HepG2 (cell line): ENCODE measurements around the gene ZNF264. TPM values are rescaled to one million over a fixed set of nuclear protein-coding genes. Genes with fewer than 3 reads are reported as not detected.
A peak's percentile ranks its signal among the peaks of the same experiment; 100 is the strongest.

ENCODE experiments used
- AHDC1 ChIP-seq: sonication (generic); formaldehyde crosslinking; IDR thresholded peaks from 2 replicates; pipeline ENCODE4 v1.5.1; 2020; ENCODE audit warnings: mild to moderate bottlenecking, missing genetic modification reagents, borderline replicate concordance
- ETV6 ChIP-seq: sonication (generic); formaldehyde crosslinking; conservative IDR thresholded peaks from 2 replicates; pipeline ENCODE4 v1.4.0; 2020; ENCODE audit warnings: missing genetic modification reagents
- FOXA3 ChIP-seq: IDR thresholded peaks from 2 replicates; pipeline ENCODE4 v1.6.1; 2016; ENCODE audit warnings: missing genetic modification reagents, missing compliant biosample characterization
- FOXM1 ChIP-seq: sonication (generic); formaldehyde crosslinking; IDR thresholded peaks from 2 replicates; pipeline ENCODE4 v1.5.0; 2020; ENCODE audit warnings: missing genetic modification reagents
- NFIB ChIP-seq: sonication (generic); formaldehyde crosslinking; IDR thresholded peaks from 2 replicates; pipeline ENCODE4 v1.9.0; 2021; ENCODE audit warnings: missing genetic modification reagents, mild to moderate bottlenecking, borderline replicate concordance
- NONO ChIP-seq, 2 experiments: fragments of 450-650 bp in 1 of 2; sonication (generic) in 1 of 2; formaldehyde crosslinking in 1 of 2; IDR thresholded peaks in 1 of 2; conservative IDR thresholded peaks in 1 of 2; 2 replicates each; pipeline versions ENCODE4 v1.6.1 to v1.8.0; 2017 to 2022; ENCODE audit warnings: mild to moderate bottlenecking in 1 of 2, missing genetic modification reagents in 1 of 2, moderate library complexity in 1 of 2
- PRPF4 ChIP-seq: fragments of 200-400 bp; formaldehyde crosslinking; IDR thresholded peaks from 2 replicates; pipeline ENCODE4 v1.6.1; 2016; ENCODE audit warnings: low read length, low read depth; ENCODE audit not compliant: poor library complexity, severe bottlenecking
- PTBP1 ChIP-seq: fragments of 200-400 bp; formaldehyde crosslinking; IDR thresholded peaks from 2 replicates; pipeline ENCODE4 v1.6.1; 2018; ENCODE audit warnings: low read length, low read depth; ENCODE audit not compliant: poor library complexity, severe bottlenecking
- TFDP2 ChIP-seq: sonication (generic); formaldehyde crosslinking; IDR thresholded peaks from 2 replicates; pipeline ENCODE4 v1.4.0; 2020; ENCODE audit warnings: missing genetic modification reagents
- ZBTB37 ChIP-seq: sonication (generic); formaldehyde crosslinking; IDR thresholded peaks from 2 replicates; pipeline ENCODE4 v1.4.0; 2020; ENCODE audit warnings: mild to moderate bottlenecking, missing genetic modification reagents
- ZNF160 ChIP-seq: sonication (generic); formaldehyde crosslinking; IDR thresholded peaks from 2 replicates; pipeline ENCODE4 v1.8.0; 2022; ENCODE audit warnings: mild to moderate bottlenecking, inconsistent platforms, missing genetic modification reagents
- ZNF17 ChIP-seq: sonication (generic); formaldehyde crosslinking; IDR thresholded peaks from 2 replicates; pipeline ENCODE4 v1.5.0; 2020; ENCODE audit warnings: mild to moderate bottlenecking, missing genetic modification reagents
- ZNF280D ChIP-seq: sonication (generic); formaldehyde crosslinking; IDR thresholded peaks from 2 replicates; pipeline ENCODE4 v1.5.1; 2020; ENCODE audit warnings: mild to moderate bottlenecking, missing genetic modification reagents
- ZNF350 ChIP-seq: sonication (generic); formaldehyde crosslinking; IDR thresholded peaks from 2 replicates; pipeline ENCODE4 v1.4.0; 2020; ENCODE audit warnings: mild to moderate bottlenecking, low read depth, missing genetic modification reagents, borderline replicate concordance
- ZXDC ChIP-seq: sonication (generic); formaldehyde crosslinking; IDR thresholded peaks from 2 replicates; pipeline ENCODE4 v1.5.0; 2020; ENCODE audit warnings: mild to moderate bottlenecking, missing genetic modification reagents
- polyA plus RNA-seq, 8 experiments: library from polyadenylated mRNA; depleted of rRNA in 3 of 8; stranded (reverse) in 7 of 8; unstranded in 1 of 8; fragments of >200 nt; fragmentation: Illumina TruSeq in 4 of 8; extraction: Trizol in 4 of 8; gene quantifications; 2 replicates each; pipeline versions ENCODE4 v1.2.1 to v1.2.3, GENCODE V29; 2011 to 2016; ENCODE audit warnings: low read depth in 4 of 8, missing spikeins in 1 of 8, mixed read lengths in 1 of 8; ENCODE audit not compliant: insufficient read depth in 1 of 8
- total RNA-seq, 5 experiments: library from RNA; depleted of rRNA; stranded (reverse); fragments of >200 nt; fragmentation: Illumina TruSeq; extraction: Trizol; gene quantifications; 2 replicates each; pipeline ENCODE4 v1.2.3, GENCODE V29; 2016; ENCODE audit warnings: low read depth in 1 of 5

ZNF264 gene
- total and polyA plus RNA-seq, 2 of the 13 experiments (the other 11 are each of a cell fraction or from before 2014, with no cell fraction given), result 3.5 to 17.6 TPM

- TF ChIP-seq NFIB (CRISPR knock-in tag), result no peak
- no peak for TF ChIP-seq ZNF160
- TF ChIP-seq ZNF17, result no peak
- no peak for TF ChIP-seq FOXM1
- TF ChIP-seq ZNF280D, result no peak
- no peak for TF ChIP-seq NONO (IDR thresholded peaks at IDR 0.05)
- no peak for TF ChIP-seq NONO (CRISPR knock-in tag; conservative IDR thresholded peaks at IDR 0.05)
- TF ChIP-seq TFDP2, result no peak
- TF ChIP-seq AHDC1, result no peak
- TF ChIP-seq ZBTB37 (CRISPR knock-in tag), result no peak
- no peak for TF ChIP-seq ETV6 (CRISPR knock-in tag)
- TF ChIP-seq ZXDC (CRISPR knock-in tag), result no peak
- TF ChIP-seq ZNF350 (CRISPR knock-in tag), result no peak
- peak; percentile 68 for TF ChIP-seq FOXA3 (CRISPR knock-in tag)
- no peak for TF ChIP-seq PTBP1
- no peak for TF ChIP-seq PRPF4
These were observed 54.7 kb downstream of the ZNF264 start (continued) for GRCh38 chr19:57245959-57246358.
